SH-SY5Y (cell line): ENCODE data around the gene CELF5.

Experiments
- GATA2 ChIP-seq: IDR thresholded peaks from 2 replicates; pipeline ENCODE4 v1.6.1; 2011; ENCODE audit warnings: mild to moderate bottlenecking, low read depth, low read length
- GATA3 ChIP-seq: IDR thresholded peaks from 2 replicates; pipeline ENCODE4 v1.6.1; 2011; ENCODE audit warnings: low read depth, mild to moderate bottlenecking, low read length, moderate library complexity

The CELF5 gene

GRCh38 chr19:3196064-3196932 is 28.2 kb upstream of the CELF5 start:
- TF ChIP-seq GATA3 (no peak), GATA2 (no peak)

GRCh38 chr19:3196933-3197205 is 27.6 kb upstream of the CELF5 start:
- TF ChIP-seq GATA3, result no peak
- no peak for TF ChIP-seq GATA2

GRCh38 chr19:3198901-3199700 is 25.4 kb upstream of the CELF5 start:
- TF ChIP-seq GATA3 (no peak), GATA2 (no peak)

GRCh38 chr19:3201072-3201700 is 23.3 kb upstream of the CELF5 start:
- TF ChIP-seq GATA3 (no peak), GATA2 (no peak)

GRCh38 chr19:3201911-3202310 is 22.6 kb upstream of the CELF5 start:
- TF ChIP-seq GATA2 (no peak), GATA3 (no peak)

- TF ChIP-seq GATA2 (no peak), GATA3 (no peak)
These were observed 22.1 kb upstream of the CELF5 start for GRCh38 chr19:3202346-3202745.

GRCh38 chr19:3203805-3204645 is 20.4 kb upstream of the CELF5 start:
- TF ChIP-seq GATA3 (no peak), GATA2 (no peak)

GRCh38 chr19:3204646-3205275 is 19.7 kb upstream of the CELF5 start:
- no peak for TF ChIP-seq GATA3
- no peak for TF ChIP-seq GATA2

- no peak for TF ChIP-seq GATA3
- no peak for TF ChIP-seq GATA2
These were observed 18.1 kb upstream of the CELF5 start for GRCh38 chr19:3206216-3206953.

- TF ChIP-seq GATA2 (no peak), GATA3 (no peak)
These were observed 16.8 kb upstream of the CELF5 start for GRCh38 chr19:3207461-3208242.

GRCh38 chr19:3208317-3209207 is 15.9 kb upstream of the CELF5 start:
- TF ChIP-seq GATA3 (no peak), GATA2 (no peak)
